Measurements from ENCODE around the gene STARD9. TPM values are rescaled to one million over a fixed set of nuclear protein-coding genes. Genes with fewer than 3 reads are reported as not detected.

STARD9 gene
- total RNA-seq, 1 donor from 2014 or later, result 5.4 TPM

DNA sequence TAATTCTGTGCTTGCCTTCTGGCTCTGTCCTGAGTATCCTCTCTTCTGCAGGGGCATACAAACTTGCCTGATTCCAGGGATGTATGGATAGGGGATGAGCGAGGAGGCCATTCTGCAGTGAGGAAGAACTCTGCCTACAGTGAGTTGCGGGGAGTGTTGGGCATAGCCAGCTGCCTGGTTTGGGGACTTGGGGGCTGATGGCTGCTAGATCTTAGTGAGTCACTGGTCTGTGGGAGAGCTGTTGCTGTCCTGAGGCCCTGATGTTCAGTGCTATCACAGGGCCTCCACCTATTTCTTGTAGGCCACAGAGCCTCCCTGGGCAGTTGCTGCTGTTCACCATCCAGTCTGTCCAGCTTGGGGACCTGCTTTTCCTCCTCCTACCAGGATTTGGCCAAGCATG lies 141.2 kb downstream of the STARD9 start:
- H3K4me3 ChIP-seq (ENCODE audit: low read depth, low read length), result no peak overlapping the region
- DNase-seq (ENCODE audit: low read depth), result no peak
- TF ChIP-seq, protein P1, sequence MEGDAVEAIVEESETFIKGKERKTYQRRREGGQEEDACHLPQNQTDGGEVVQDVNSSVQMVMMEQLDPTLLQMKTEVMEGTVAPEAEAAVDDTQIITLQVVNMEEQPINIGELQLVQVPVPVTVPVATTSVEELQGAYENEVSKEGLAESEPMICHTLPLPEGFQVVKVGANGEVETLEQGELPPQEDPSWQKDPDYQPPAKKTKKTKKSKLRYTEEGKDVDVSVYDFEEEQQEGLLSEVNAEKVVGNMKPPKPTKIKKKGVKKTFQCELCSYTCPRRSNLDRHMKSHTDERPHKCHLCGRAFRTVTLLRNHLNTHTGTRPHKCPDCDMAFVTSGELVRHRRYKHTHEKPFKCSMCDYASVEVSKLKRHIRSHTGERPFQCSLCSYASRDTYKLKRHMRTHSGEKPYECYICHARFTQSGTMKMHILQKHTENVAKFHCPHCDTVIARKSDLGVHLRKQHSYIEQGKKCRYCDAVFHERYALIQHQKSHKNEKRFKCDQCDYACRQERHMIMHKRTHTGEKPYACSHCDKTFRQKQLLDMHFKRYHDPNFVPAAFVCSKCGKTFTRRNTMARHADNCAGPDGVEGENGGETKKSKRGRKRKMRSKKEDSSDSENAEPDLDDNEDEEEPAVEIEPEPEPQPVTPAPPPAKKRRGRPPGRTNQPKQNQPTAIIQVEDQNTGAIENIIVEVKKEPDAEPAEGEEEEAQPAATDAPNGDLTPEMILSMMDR (conservative IDR thresholded peaks at IDR 0.05; ENCODE audit: low read depth, low read length), result no peak

DNA sequence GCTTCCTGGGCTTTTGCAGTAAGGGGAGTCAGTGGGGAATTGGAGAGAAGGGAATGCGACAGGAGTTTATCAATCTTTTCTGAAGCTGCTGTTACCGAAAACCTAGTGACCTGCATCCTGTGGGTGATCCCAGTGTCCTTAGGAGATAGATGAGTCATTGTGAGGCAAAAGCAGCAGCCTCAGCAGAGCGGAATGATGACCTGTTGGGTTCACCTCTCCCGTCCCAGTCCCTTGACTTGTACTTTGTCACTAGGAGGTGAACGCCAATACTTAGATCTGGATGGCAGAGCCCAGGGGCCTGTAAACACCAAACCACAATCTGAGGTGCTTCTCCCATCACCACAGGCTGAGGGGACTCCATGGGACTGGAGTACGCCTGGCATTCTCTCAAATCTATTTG lies 143.6 kb downstream of the STARD9 start:
- TF ChIP-seq, protein P1 (conservative IDR thresholded peaks at IDR 0.05; ENCODE audit: low read depth, low read length), result no peak
- no peak overlapping the region for H3K4me3 ChIP-seq (ENCODE audit: low read depth, low read length)
- no peak for DNase-seq (ENCODE audit: low read depth)

DNA sequence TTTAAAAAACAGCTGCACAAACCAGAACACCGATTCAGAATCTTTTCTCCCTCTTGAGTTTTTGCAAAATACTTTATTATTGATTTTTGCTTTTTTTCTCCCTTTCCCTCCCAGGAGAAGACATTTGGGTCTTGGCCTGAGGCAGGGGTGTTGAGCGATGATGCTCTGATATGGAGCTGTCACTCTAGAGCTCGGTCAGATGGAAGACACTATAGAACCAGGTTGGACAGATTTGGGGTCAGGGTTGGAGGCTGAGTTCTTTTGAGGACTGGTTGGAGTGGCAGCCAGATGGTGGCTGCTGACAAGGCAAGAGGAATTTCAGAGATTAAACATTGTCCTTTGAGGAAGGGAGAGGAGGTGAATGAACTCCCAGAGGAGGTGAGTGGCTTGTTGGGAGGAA lies 144.7 kb downstream of the STARD9 start:
- no peak overlapping the region for H3K4me3 ChIP-seq (ENCODE audit: low read depth, low read length)
- TF ChIP-seq, protein P1 (conservative IDR thresholded peaks at IDR 0.05; ENCODE audit: low read depth, low read length), result no peak
- no peak for DNase-seq (ENCODE audit: low read depth)

DNA sequence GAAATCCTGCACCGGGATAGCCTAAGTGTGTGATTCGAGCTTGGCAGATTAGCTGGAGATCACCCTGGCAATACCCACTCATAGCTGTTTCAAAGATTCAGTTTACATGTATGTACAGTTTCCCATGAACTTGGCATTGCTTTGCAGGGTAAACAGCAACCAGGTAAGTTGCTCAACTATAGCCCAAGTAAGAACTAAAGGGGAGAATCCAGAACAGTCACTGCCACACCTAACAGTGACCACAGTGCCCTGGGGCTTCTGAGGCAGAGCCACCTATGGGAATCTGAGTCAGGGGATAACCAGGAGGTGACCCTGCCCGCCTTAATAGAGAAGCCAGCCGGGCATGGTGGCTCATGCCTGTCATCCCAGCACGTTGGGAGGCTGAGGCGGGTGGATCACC lies 145.6 kb downstream of the STARD9 start:
- H3K4me3 ChIP-seq (ENCODE audit: low read depth, low read length), result no peak overlapping the region
- TF ChIP-seq, protein P1 (conservative IDR thresholded peaks at IDR 0.05; ENCODE audit: low read depth, low read length), result no peak
- no peak for DNase-seq (ENCODE audit: low read depth)

DNA sequence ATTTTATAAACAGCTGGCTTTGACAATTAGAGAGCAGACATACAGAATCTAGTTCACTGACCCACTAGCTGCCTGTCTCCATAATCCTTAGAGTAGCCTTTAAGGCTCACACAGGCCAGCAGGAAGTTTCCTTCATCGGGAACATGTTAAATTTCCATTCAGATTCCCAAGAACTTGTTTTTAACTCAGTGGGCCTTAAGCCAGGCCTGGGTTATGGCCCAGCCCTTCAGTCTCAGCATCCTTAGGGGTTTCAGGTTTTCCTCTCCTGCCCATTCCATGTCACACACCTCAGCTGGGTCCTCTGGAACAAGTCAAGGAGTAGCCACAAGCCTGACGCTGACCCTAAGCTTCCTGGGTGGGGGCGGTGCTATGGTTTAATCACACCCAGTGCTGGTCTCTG lies 146.5 kb downstream of the STARD9 start:
- no peak overlapping the region for H3K4me3 ChIP-seq (ENCODE audit: low read depth, low read length)
- DNase-seq (ENCODE audit: low read depth), result no peak
- TF ChIP-seq, protein P1 (conservative IDR thresholded peaks at IDR 0.05; ENCODE audit: low read depth, low read length), result no peak

DNA sequence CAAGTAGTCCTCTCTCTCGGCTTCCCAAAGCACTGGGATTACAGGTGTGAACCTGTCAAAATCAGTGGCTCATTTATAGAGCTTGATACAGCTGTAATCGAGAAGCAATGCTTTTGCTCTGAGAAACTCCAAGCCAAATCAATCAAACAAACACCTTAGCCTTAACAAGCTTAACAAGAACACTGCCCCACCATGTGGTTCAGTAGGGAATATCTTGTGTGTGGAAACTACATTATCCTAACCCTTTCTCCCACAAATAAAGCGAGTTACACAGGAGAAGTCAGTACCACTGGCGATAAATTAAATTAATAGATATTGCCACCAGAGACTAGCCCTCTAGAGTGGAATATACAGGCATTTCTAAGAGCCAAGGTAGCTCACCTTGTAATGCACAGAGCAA lies 147.7 kb downstream of the STARD9 start:
- TF ChIP-seq, protein P1 (conservative IDR thresholded peaks at IDR 0.05; ENCODE audit: low read depth, low read length), result peak; percentile 32
- no peak overlapping the region for H3K4me3 ChIP-seq (ENCODE audit: low read depth, low read length)
- no peak for DNase-seq (ENCODE audit: low read depth)

DNA sequence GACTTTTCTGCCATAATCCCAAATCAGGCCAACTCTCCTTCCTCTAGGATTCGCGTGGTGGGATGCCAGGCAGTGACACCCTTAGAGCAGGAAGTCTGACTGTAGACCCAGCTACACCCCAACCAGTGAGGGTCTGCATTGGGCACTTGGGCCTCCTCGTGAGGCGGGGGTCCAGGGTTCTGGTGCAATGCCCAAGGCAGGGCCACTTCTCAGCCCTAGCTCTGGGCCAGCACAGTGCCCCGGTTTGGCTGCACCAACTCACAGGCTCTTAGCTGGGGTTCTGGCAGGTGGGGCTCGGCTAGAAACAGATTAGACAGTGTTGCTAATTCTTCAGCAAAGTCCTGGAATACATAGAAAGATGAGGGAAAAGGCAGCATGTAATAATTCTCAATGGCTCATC lies 148.9 kb downstream of the STARD9 start:
- DNase-seq (ENCODE audit: low read depth), result no peak
- H3K4me3 ChIP-seq (ENCODE audit: low read depth, low read length), result no peak overlapping the region
- TF ChIP-seq, protein P1 (conservative IDR thresholded peaks at IDR 0.05; ENCODE audit: low read depth, low read length), result no peak
